Coronary artery (tissue), 2 donors: ENCODE measurements around the gene LIME1.

ENCODE experiments used
- DNase-seq: peaks from one replicate; pipeline ENCODE4 v3.0.0-alpha.2; 2017; ENCODE audit warnings: low spot score
- H3K27ac ChIP-seq, 2 donors: fragments of 200-600 bp; sonication (generic); one replicate each; pipeline ENCODE4 v1.5.1; 2016 to 2019
- H3K4me3 ChIP-seq: fragments of 200-600 bp; sonication (generic); 2 replicates; pipeline ENCODE4 v1.5.1; 2016; ENCODE audit warnings: mild to moderate bottlenecking, moderate library complexity
- CTCF ChIP-seq: fragments of 200-600 bp; sonication (generic); IDR thresholded peaks from one replicate; pipeline ENCODE4 v1.5.1; 2019; ENCODE audit warnings: antibody characterized with exemption

LIME1 gene

GRCh38 chr20:63778034-63778752 is 41.7 kb downstream of the LIME1 start:
- Histone ChIP-seq H3K27ac (no peak overlapping the region), H3K4me3 (no peak overlapping the region)
- no peak for DNase-seq
- no peak for TF ChIP-seq CTCF

- Histone ChIP-seq H3K27ac (no peak overlapping the region), H3K4me3 (no peak overlapping the region)
- no peak for TF ChIP-seq CTCF
- DNase-seq: no peak
Measured at GRCh38 chr20:63778857-63779256, 42.4 kb downstream of the LIME1 start.

DNA sequence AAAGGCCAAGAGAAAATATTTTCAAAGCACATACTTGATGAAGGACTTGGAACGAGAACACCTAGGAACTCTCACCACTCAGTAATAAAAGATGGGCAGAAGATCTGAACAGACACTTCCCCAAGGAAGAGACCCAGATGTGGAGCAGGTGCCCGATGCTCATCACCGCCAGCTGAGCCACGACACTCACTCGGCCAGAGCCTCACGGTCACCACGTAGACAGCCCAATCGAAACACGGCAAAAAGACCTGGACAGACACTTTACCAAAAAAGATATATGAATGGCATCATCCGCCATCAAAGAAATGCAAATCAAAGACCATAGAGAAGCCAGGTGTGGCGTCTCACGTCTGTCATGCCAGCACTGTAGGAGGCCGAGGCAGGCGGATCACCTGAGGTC is 44.7 kb downstream of the LIME1 start:
- Histone ChIP-seq H3K27ac (no peak overlapping the region), H3K4me3 (no peak overlapping the region)
- no peak for DNase-seq
- TF ChIP-seq CTCF: no peak

GRCh38 chr20:63782051-63782471 is 45.6 kb downstream of the LIME1 start:
- no peak for TF ChIP-seq CTCF
- H3K27ac ChIP-seq: no peak overlapping the region
- no peak for DNase-seq
- H3K4me3 ChIP-seq: no peak overlapping the region

DNA sequence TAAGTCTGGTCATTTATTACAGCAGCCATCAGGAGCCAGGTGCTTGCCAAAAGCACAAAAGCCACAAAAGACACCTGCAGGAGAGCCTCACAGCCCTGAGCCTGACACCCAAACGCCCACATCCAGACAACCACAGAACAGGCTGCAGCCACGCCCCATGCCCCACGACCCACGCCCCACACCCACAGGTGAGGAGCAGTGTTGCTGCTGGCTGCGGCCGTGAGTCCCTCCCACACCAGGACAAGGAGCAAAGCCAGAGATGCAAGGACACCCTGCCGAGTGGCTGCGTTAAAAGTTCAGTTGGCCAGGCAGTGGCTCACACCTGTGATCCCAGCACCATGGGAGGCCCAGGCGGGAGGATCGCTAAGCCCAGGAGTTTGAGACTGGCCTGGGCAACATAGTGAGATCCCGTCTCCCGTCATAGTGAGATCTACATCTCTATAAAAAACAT is 46.1 kb downstream of the LIME1 start:
- no peak overlapping the region for H3K4me3 ChIP-seq
- DNase-seq: no peak
- TF ChIP-seq CTCF: no peak
- H3K27ac ChIP-seq: no peak overlapping the region

GRCh38 chr20:63783970-63784369 is 47.5 kb downstream of the LIME1 start:
- Histone ChIP-seq H3K27ac (no peak overlapping the region), H3K4me3 (no peak overlapping the region)
- no peak for DNase-seq
- no peak for TF ChIP-seq CTCF

DNA sequence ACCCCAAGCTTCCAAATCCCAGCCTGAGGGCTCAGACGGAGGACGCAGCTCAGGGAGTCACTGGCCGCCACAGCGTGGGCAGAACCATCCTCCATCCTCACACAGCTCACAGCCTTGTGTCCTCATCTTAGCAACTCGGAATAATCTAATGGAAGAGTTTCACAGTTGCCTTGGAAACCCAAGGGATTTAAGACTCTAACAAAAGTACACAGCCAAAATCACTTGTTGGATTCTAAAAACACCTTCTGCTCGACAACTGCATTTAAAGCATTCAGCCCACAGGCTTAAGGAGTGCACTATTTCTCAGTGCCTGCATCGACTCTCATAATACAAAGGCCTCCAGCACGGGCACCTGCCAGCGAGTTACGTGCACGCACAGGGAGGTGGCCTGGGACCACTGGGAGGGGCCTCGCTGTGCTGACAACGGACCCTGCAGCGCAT is 49.2 kb downstream of the LIME1 start:
- no peak for DNase-seq
- no peak for TF ChIP-seq CTCF
- no peak overlapping the region for H3K4me3 ChIP-seq
- H3K27ac ChIP-seq: no peak overlapping the region
